Heart left ventricle (tissue), 13 donors: Measurements from ENCODE around the gene GNS.

ENCODE experiments used
- POLR2A ChIP-seq, 2 donors: fragments of 450-650 bp; IDR thresholded peaks; one replicate each; pipeline ENCODE4 v1.6.1; 2017; ENCODE audit warnings: antibody characterized with exemption in 2 of 2, mild to moderate bottlenecking in 2 of 2, moderate library complexity in 2 of 2
- TF ChIP-seq, protein P1 (sequence below), 12 donors: fragments of 200-600 bp; sonication (generic) in 4 of 12; IDR thresholded peaks; one replicate each; pipeline versions ENCODE4 v1.5.0 to v1.8.0; 2018 to 2022; ENCODE audit warnings: antibody characterized with exemption in 12 of 12, mild to moderate bottlenecking in 5 of 12
- donor health status: ischemic (EF 13 %, LVEDD 7.1; RV severe dilation, severe dysfunction).
- donor health status: DM: no; HTN: yes; CAD: no.
- donor health status: DM: no; HTN: no; CAD: no.
- donor health status: ischemic (EF 25% LVEDD 6.9; RV normal size, moderate dysfunction).
- donor health status: ischemic (EF 25% LVEDD 5.7; RV mildly dilated, moderate dysfunction).
- donor health status: ischemic (EF 35%, LVEDD 5.7; RV mildly dilated, moderate dysfunction).
- donor health status: nonischemic (EF 11% LVEDD 7.7; RV severe dilation, severe dysfunction).
- donor health status: DM: yes; HTN: yes; CAD: no.
- donor health status: PGD.
- donor health status: ischemic (EF 29% LVEDD 5.4; RV normal size, mild dysfunction).
- donor health status: nonischemic (EF 23%, LVEDD 6.1; RV moderate dilation, normal function).

DNA sequence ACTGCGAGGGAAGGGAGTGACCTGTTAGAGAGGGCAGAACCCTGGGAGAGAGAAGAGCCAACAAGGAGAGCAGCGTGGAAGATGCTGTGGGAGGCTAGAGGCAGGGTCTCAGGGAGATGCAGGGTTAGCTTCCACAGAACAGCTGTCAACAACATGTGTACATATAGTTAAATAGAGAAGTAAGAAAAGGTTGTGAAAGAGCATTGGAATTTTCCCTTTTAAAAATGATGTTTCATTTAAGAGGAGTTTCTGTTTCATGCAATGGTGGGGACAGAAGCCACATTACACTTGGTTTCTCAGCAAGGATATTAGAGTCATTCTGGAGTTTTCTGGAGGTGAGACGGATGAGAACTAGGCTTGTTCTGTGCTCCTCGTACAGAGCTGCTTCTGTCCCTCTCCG is 41.4 kb upstream of the GNS start:
- no peak for TF ChIP-seq POLR2A (IDR thresholded peaks at IDR 0.05)
- TF ChIP-seq, protein P1, sequence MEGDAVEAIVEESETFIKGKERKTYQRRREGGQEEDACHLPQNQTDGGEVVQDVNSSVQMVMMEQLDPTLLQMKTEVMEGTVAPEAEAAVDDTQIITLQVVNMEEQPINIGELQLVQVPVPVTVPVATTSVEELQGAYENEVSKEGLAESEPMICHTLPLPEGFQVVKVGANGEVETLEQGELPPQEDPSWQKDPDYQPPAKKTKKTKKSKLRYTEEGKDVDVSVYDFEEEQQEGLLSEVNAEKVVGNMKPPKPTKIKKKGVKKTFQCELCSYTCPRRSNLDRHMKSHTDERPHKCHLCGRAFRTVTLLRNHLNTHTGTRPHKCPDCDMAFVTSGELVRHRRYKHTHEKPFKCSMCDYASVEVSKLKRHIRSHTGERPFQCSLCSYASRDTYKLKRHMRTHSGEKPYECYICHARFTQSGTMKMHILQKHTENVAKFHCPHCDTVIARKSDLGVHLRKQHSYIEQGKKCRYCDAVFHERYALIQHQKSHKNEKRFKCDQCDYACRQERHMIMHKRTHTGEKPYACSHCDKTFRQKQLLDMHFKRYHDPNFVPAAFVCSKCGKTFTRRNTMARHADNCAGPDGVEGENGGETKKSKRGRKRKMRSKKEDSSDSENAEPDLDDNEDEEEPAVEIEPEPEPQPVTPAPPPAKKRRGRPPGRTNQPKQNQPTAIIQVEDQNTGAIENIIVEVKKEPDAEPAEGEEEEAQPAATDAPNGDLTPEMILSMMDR (IDR thresholded peaks at IDR 0.05), result no peak
